Measurements from ENCODE around the gene LIPT2. TPM values are rescaled to one million over a fixed set of nuclear protein-coding genes. Genes with fewer than 3 reads are reported as not detected.

The LIPT2 gene
- total RNA-seq (2022; extraction: Qiagen RNA extraction; ENCODE audit: low read depth), result 1.2 to 3.2 TPM (median 3.0 TPM) in 5 replicates

DNA sequence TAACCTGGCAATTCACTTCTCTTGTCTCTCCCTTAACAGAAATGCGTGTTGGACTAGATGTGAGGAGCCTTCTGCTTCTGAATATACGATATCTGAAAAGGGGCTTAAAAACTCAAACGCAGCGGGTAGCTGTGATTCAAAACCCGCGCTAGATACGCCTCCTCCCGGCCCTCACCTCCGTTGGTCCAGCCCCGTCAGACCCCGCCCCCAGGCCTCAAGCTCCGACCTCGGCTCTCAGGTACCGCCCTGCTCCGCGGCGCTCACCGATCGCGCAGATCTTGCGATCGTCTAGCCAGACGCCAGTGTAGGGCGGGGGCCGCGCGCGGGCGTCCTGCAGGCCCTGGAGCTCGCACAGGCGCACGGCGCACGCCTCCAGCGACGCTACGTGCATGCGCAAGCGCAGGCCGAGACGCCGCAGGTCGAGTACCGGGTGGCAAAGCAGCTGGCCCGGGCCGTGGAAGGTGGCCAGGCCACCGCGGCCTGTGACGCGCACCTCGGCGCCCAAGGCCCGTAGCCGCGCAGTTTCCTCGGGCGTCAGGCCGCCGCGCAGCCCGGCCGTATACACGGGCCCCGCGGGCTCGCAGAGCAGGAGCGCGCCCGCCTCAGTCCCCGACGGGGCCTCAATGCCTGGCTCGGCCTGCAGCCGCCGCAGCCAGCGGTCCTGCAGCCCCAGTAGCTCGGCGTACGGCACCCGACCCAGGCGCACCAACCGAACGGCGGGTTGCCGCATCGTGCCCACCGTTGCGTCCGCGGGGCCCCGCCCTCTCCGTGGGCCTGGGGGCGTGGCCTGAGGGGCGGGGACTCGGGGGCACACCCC, at the start of gene LIPT2:
Gene LIPT2, minus strand, starts transcription at position 751 of the 817 bp plus-strand sequence. Its CDS starts 21 bp downstream, at position 730.

DNA sequence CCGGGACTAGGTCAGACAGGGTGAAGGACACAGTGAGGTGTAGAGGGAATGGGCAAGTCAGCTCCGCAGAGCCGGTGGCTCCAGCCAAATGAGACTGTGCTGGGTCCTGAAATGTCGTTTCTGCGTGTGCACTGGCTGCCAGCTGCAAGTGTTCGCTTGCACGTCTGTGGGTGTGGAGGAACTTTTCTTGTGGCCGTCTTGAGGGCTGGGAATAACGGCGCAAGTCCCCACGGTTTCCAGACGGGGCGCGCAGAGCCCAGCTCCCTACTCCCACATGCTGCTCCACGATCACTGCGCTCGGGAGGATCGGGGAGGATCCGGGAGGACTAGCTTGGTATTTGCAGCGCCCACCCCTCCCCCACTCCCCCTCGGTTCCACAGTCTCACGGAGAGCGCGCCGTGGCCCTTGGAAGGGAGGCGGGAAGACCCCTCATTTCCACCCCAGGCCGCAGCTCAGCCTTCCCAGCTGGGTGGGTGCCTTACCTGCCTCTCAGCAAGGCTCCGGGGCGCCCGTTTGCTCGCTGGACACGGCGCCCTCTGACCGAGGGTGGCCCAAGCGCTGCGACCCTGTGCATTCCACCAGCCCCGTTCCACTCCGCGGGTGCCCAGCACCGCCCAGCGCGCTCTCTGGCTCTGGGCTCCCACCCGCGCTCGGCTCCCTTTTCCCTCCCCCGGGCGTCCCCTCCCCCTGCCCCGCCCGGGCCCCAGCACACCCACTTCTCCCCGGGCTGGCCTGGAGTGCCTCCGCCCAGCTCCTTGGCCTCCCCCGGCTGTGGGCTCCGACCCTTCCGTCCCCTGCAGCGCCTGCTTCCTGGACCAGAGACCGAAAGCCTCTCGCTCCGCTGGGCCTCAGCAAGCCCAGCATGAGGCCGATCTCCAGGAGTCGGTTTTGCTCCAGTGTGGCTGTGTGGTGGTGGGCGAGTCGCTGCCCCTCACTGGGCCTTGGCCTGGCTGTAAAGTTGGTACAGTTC, 26.3 kb downstream of the LIPT2 start, which contains the start of gene KCNE3:
Gene KCNE3, minus strand, starts transcription at position 634 of the 970 bp plus-strand sequence. CDS start 9,986 bp downstream, outside the sequence.

Other genes starting within 250 kb of the LIPT2 start
- 37.2 to 64.7 TPM (median 49.8 TPM) in 5 replicates for gene P4HA3, start 182.1 kb downstream of the LIPT2 start, total RNA-seq (2022; extraction: Qiagen RNA extraction; ENCODE audit: low read depth)
- gene PGM2L1, start 95.3 kb downstream of the LIPT2 start, total RNA-seq (2022; extraction: Qiagen RNA extraction; ENCODE audit: low read depth), result 6.7 to 20.1 TPM (median 15.4 TPM) in 5 replicates
- not detected in 5 replicates for gene KCNE3, start 26.2 kb downstream of the LIPT2 start, total RNA-seq (2022; extraction: Qiagen RNA extraction; ENCODE audit: low read depth)
- gene POLD3, start 98.9 kb upstream of the LIPT2 start, total RNA-seq (2022; extraction: Qiagen RNA extraction; ENCODE audit: low read depth), result 13.3 to 23.1 TPM (median 18.2 TPM) in 5 replicates
- 2.2 to 6.3 TPM (median 4.6 TPM) in 5 replicates for gene CHRDL2, start 237.7 kb upstream of the LIPT2 start, total RNA-seq (2022; extraction: Qiagen RNA extraction; ENCODE audit: low read depth)